T-helper 1 cell (primary cell): ENCODE data around the gene TCERG1L.
"Not testable (repeated sequence)": the region's sequence is repeated elsewhere in the genome, so short reads cannot be mapped to it uniquely, and the experiment has no call there.

Experiments
- DNase-seq, 5 donors: peaks; one replicate each; pipeline ENCODE4 v3.0.0-alpha.2; 2012 to 2020

Gene TCERG1L

DNA sequence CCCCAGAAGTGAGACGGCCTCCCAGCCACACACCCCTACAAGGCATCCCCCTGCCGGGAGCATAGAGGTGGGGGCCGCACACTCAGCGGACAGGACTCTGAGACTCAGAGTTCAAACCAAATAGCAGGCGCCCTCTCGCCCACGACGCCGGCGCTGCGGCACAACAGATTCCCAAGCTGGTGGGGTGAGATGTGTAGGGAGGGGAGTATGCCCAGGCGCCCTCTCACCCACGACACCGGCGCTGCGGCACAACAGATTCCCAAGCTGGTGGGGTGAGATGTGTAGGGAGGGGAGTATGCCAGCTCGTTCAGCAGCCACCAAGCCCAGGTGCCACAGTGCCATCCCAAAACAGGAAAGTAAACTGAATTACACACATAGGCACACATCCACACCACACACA is 64.7 kb downstream of the TCERG1L start:
- DNase-seq: no peak

DNA sequence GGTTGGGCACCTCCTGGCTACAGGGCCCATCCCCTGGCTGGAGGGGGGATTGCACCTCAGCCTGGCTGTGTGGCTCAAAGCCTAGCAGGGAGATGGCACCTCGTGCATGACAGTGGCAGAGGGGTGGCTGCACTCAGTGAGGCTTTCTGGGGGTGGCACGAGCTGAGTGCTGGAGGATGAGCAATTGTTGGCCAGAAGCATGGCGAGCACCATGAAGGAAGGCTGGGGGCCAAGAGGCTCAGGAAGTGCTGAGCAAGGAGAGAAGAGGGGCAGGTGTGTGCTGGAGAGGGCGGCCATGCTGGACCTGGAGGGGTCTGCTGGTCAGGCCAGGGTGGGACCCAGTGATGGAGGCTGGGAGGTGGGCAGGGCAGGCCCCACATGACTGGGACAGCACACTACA is 65.4 kb downstream of the TCERG1L start:
- no peak for DNase-seq

GRCh38 chr10:131245475-131246059 is 66.0 kb downstream of the TCERG1L start:
- DNase-seq: no peak

DNA sequence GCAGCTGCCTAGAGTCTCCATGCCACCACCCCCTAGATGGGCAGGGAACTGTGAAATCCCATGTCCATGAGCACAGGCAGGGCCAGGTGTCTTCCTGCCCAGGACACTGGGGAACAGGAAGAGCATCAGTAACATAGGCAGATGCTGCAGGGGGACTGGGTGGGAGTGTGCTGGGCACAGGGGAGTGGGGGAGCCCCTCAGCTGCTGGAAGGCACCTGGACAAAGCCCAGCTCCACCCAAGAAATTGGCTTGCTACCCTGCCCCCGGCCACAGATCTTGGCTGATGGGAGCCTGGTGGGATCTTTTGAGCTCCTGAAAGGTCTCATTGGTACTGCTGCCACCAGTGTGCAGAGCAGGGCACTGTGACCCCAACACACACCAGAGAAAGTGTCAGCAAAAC is 66.7 kb downstream of the TCERG1L start:
- DNase-seq: no peak

- no peak for DNase-seq
These were observed 68.4 kb downstream of the TCERG1L start for GRCh38 chr10:131243076-131243475.

DNA sequence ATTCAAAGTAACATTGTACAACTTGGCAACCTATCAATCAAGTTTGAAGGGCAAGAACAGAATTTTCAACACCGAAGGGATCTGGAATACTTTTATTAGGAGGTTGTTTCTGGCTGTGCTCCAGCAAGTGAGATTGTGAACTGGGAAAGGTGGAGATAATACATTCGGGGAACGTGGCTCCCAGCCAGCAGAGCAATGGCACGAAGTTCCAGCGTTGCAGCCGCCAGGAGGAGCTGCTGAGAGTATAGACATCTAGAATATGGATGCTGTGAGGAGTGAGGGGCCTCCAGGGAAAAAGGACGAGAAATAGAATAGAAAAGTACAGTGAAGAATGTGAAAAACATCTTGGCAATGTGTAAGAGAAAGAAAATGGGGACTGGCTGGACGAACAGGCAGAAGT is 69.5 kb downstream of the TCERG1L start:
- DNase-seq: no peak

GRCh38 chr10:131240691-131241090 is 70.8 kb downstream of the TCERG1L start:
- DNase-seq: no peak

GRCh38 chr10:131239926-131240325 is 71.6 kb downstream of the TCERG1L start:
- DNase-seq: no peak

DNA sequence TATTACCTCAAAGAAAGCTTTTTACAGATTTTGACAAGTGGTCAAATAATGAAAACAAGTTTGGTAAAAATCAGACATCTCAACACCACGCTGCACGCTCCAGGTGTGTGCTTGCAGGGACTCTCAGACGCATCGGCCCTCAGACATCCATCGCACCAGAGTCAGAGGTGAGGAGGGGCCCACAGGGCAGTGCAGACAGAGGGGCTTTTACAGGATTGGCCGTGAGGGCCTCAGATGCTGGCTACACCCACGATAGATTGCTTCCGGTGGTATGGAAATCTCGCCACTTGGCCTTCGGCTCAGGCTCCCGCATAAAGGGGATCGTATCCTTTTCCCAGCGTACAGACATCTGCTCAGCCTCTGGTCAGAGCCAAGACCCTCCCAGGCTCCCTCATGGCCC is 72.1 kb downstream of the TCERG1L start:
- no peak for DNase-seq

- no peak for DNase-seq
These were observed 72.7 kb downstream of the TCERG1L start for GRCh38 chr10:131238669-131239280.

- no peak for DNase-seq
These were observed 73.4 kb downstream of the TCERG1L start for GRCh38 chr10:131237991-131238651.

DNA sequence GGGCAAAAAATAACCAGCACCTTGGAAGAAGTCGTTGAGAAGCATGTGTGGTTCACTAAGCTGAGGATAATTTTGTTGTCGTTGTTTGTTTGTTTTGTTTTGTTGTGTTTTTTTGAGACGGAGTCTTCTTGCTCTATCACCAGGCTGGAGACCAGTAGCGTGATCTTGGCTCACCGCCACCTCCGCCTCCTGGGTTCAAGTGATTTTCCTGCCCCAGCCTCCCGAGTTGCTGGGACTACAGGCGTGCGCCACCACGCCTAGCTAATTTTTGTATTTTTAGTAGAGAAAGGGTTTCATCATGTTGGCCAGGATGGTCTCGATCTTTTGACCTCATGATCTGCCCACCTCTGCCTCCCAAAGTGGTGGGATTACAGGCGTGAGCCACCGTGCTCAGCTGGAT is 76.9 kb downstream of the TCERG1L start:
- not testable (repeated sequence) for DNase-seq

DNA sequence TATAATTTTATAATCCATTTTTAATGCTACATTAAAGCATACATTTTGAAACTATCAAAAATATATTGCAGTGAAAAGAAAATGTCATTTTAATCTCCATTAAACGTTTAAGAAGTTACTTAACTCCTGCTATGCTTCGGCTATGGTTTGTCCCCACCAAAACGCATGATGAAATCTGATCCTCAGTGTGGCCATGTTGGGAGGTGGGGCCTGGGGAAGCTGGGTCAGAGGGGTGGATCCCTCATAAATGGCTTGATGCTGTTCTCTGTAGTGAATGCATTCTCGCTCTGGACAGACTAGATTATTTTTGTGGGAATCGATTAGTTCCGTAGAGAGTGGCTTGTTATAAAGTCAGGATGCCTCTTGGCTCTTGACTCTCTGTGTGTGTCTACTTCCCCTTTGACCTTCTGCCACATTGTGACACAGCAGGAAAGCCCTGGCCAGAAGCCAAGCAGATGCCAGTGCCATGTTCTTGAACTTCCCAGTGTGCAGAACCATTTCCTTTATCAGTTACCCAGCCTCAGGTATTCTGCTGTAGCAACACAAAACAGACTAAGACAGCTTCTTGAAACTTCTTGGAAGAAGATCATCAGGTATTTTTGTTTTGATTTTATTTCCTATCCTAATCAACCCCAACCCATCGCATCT is 77.8 kb downstream of the TCERG1L start:
- DNase-seq: no peak

DNA sequence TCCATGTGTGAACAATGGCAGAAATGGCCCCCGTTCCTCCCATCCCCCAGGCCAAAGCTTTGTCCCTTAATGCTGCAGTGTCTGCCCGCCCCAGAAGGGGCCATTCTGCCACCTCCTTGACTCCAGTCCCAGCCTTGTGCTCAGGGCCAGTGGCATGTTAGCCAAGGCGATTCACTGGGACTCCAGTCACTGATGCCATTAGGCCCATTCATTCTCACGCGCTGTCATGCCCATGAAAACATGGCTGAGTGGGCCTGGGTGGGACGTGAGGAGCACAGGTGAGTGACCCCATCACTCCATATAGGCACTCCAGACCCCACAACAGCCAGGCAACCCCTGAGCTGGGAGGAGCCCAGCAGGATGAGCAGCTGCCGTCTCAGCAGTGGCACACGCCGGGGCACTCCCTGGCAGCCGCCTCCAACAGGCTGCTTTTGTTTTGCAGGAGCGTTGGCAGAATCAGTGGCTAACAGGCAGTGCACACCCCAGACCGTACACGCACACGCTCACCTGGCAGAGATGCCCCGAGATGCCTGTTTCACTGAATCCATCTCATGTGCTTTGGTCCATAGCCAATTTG is 79.5 kb downstream of the TCERG1L start:
- no peak for DNase-seq

DNA sequence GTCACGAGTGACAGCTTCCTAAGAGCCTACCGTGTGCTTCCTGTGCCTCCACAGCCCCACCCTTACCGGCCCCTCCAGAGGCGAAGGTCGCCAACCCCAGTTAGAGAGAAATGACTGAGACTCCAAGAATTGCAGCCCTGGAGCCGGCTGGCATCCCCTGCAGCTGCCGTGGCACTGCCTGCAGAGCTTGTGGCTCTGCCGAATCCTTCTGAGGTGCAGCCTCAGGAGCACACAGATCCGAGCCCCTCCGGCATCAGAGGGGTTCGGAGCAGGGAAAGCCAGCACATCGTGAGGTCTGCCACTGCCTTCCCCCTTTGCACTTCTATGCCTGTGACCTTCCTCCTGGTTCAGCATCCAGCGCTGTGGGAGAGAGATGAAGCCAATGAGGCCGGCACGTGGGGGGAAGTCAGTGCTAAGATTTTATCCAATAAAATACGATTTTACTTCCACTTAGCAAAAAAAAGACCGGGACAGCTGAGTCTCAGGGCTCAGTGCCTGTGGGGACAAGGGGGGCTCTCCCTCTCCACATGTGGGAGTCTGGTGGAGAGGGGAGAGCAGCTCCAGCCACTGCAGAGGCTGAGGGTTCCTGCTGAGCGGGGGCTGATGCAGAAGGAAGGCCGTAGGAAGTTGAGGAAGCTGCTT is 80.1 kb downstream of the TCERG1L start:
- no peak for DNase-seq

DNA sequence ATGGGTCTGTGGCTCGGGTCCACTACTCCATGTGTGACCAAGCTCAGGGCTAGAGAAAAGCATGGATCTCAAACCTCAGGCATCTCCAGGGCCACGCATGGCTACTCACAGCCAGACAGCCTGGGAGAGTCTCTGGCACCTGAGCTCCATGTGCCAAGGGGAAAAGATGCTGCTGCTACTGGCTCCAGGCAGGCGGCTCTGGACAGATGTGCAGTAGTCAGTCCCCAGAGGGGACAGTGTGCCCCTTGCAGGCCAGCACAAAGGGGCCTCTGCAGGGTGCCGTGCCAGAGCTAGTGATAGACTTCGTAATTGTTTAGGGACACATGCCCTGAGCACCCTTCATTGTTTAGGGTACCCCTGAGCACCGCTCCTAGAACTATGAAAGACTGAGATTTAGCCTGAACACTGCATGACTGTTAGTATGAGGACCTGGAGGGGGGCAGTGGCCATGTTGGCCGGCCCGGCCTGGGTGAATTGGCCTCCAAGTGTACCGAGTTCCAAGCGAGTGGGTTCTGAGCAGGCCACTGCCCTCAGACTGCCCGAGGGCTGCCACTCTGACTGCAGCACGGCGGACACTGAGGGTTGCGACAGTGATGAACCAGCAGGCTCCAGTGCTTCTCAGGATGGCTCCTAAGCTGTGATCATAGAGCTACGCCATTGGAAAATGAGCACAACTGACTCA is 80.7 kb downstream of the TCERG1L start:
- DNase-seq: no peak

DNA sequence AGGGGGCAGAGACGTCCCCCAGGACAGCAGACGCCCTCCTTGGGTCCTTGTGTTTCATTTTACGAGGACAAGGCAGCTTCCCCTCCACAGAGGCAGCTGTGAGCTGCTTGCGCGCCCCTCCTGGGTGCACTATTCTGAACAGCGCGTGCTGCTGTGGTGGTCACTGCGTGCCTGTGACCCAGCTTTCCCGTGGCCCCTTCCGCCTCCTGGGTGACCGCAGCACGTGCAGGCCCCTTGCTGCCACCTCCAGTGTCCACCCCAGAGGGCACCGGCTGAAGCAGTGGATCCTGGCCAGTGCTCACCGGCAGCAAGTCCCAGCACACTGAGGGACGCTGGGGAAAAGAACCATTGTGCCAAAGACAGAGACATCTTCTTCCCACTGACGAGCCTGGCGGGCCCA is 81.4 kb downstream of the TCERG1L start:
- no peak for DNase-seq

GRCh38 chr10:131227163-131227740 is 84.3 kb downstream of the TCERG1L start:
- DNase-seq: no peak

DNA sequence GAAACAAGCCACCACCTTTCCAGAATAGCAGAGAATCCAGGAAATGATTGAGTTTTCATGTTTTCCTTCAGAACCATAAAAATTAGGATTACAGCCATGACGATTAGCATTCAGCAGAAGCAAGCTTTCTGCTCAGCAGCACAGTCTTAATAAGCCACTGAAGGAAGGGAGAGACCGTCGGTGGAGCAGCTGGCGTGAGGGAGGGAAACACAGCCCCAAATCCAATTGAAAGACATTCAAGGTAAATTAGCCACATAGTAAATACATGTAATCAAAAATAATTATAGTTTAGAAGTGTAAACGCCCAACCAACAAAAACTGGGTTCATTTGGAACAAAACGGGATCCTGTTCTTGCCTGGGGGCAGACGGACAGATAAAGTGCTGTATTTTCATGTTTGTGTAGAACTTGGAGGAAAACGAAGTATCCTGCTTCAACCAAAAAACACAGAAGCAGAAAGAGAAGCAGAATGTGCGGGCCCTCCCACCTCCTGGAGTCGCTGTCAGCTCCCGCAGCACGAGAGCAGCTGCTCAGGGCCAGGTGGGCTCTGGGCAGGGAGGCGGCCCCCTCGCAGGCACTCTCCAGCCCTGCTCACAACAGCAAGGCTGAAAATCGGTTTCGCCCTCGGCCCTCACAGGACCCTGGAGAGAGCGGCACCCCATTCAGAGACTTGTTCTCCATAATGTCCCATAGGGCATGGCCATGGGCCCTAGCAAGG is 84.9 kb downstream of the TCERG1L start:
- no peak for DNase-seq

GRCh38 chr10:131224106-131224505 is 87.4 kb downstream of the TCERG1L start:
- no peak for DNase-seq

DNA sequence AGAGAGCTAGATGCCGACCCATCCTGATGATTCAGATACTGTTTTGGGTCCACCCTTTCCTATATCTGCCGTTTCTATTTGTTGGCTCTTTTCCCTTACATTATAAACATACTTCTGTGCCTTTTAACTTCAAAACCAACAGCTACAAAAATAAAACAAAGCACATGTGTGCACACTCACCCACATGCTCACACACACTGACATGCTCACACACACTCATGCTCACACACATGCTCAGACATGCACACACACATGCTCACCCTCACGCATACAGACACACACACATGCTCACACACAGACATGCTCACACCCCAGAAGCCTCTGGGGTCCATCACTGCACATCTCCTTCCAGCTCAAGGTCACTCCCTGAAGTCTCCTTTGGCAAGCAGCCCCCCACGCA is 88.1 kb downstream of the TCERG1L start:
- DNase-seq: no peak
